HepG2 (cell line): Measurements from ENCODE around the gene SELENOM. TPM values are rescaled to one million over a fixed set of nuclear protein-coding genes. Genes with fewer than 3 reads are reported as not detected.

ENCODE experiments used
- ATAC-seq: fragments of 200-7000 bp; cut with Tn5 transposase; 3 replicates; pipeline ENCODE4 v1.9.1; 2020; ENCODE audit warnings: mild to moderate bottlenecking, moderate library complexity
- BruUV-seq: library from RNA; stranded (reverse); fragments of 400-500 nt; replicated peaks from 2 replicates; lab custom pipeline; 2021; lab: Mats Ljungman, UMichigan
- CTCF ChIA-PET: fragments of 300-600 bp; formaldehyde crosslinking; extraction: SDS; loops from one replicate; lab custom pipeline; 2021; ENCODE audit warnings: low total read pairs, inconsistent platforms, low intra/inter-chr PET ratio; lab: Yijun Ruan, JAX
- POLR2A ChIA-PET: fragments of 350-600 bp; sonication (Branson Sonifier 250); formaldehyde crosslinking; loops from one replicate; lab custom pipeline; 2020; ENCODE audit warnings: antibody characterized with exemption, inconsistent platforms; lab: Yijun Ruan, JAX
- DNase-seq: peaks from one replicate; pipeline ENCODE4 v3.0.0-alpha.2; 2015; ENCODE audit warnings: low spot score
- FAIRE-seq: peaks from 3 replicates; lab custom pipeline; 2011; peaks lifted over from hg19 to GRCh38; lab: Jason Lieb, UNC
- H2AFZ ChIP-seq: one replicate; pipeline ENCODE4 v1.6.1; 2011; ENCODE audit warnings: low read length, inconsistent platforms
- H3K27ac ChIP-seq: fragments of 300-600 bp; 3 replicates; pipeline ENCODE4 v1.8.0; 2011; ENCODE audit warnings: mixed run types, mild to moderate bottlenecking, mixed read lengths, low read length, inconsistent platforms; ENCODE audit not compliant: insufficient read depth; ENCODE audit errors: extremely low read length
- H3K27me3 ChIP-seq, 2 experiments: fragments of 200-600 bp in 1 of 2; 2 replicates in 1 of 2; 3 replicates in 1 of 2; pipeline versions ENCODE4 v1.6.0 to v1.8.0; 2011; ENCODE audit warnings: low read length in 2 of 2, mild to moderate bottlenecking in 2 of 2, moderate library complexity in 2 of 2, inconsistent platforms in 1 of 2; ENCODE audit not compliant: insufficient read depth in 2 of 2, control insufficient read depth in 1 of 2
- H3K36me3 ChIP-seq, 2 experiments: fragments of 200-600 bp in 1 of 2; replicated peaks in 1 of 2; 2 replicates in 1 of 2; 3 replicates in 1 of 2; pipeline versions ENCODE4 v1.5.1 to v1.8.0; 2011; ENCODE audit warnings: low read length in 2 of 2, inconsistent platforms in 1 of 2; ENCODE audit not compliant: insufficient read depth in 2 of 2, control insufficient read depth in 1 of 2
- H3K4me1 ChIP-seq: 2 replicates; pipeline ENCODE4 v1.5.1; 2012; ENCODE audit warnings: low read length, inconsistent platforms; ENCODE audit not compliant: insufficient read depth
- H3K4me2 ChIP-seq: 2 replicates; pipeline ENCODE4 v1.6.0; 2011; ENCODE audit warnings: low read depth, low read length, inconsistent platforms
- H3K4me3 ChIP-seq, 3 experiments: fragments of 200-600 bp in 1 of 3; sonication (generic), shearing (Covaris generic) in 1 of 3; replicated peaks in 1 of 3; 2 replicates each; pipeline ENCODE4 v1.5.1; 2011 to 2016; ENCODE audit warnings: low read length in 3 of 3, inconsistent platforms in 2 of 3, low read depth in 2 of 3, mild to moderate bottlenecking in 2 of 3, control low read depth in 1 of 3, mixed read lengths in 1 of 3; ENCODE audit not compliant: insufficient read depth in 1 of 3
- H3K79me2 ChIP-seq: one replicate; pipeline ENCODE4 v1.6.1; 2011; ENCODE audit warnings: low read length, inconsistent platforms; ENCODE audit not compliant: insufficient read depth
- H3K9ac ChIP-seq: 2 replicates; pipeline ENCODE4 v1.6.0; 2011; ENCODE audit warnings: mild to moderate bottlenecking, low read depth, low read length, inconsistent platforms; ENCODE audit not compliant: insufficient read depth
- H3K9me3 ChIP-seq: 2 replicates; pipeline ENCODE4 v1.5.1; 2012; ENCODE audit warnings: mild to moderate bottlenecking, low read length
- H4K20me1 ChIP-seq: 2 replicates; pipeline ENCODE4 v1.6.0; 2011; ENCODE audit warnings: inconsistent platforms, mild to moderate bottlenecking, low read length, moderate library complexity; ENCODE audit not compliant: insufficient read depth
- DR1 ChIP-seq: sonication (generic); formaldehyde crosslinking; IDR thresholded peaks from 2 replicates; pipeline ENCODE4 v1.8.0; 2021; ENCODE audit warnings: mild to moderate bottlenecking, missing genetic modification reagents, inconsistent platforms
- MATR3 ChIP-seq: sonication (generic); formaldehyde crosslinking; IDR thresholded peaks from 2 replicates; pipeline ENCODE4 v1.4.0; 2020; ENCODE audit warnings: missing genetic modification reagents
- MLX ChIP-seq: IDR thresholded peaks from 2 replicates; pipeline ENCODE4 v1.6.1; 2016
- MTA3 ChIP-seq: sonication (generic); formaldehyde crosslinking; IDR thresholded peaks from 2 replicates; pipeline ENCODE4 v1.4.0; 2020; ENCODE audit warnings: missing genetic modification reagents
- MYC ChIP-seq: sonication (generic); formaldehyde crosslinking; IDR thresholded peaks from 2 replicates; pipeline ENCODE4 v1.9.0; 2021; ENCODE audit warnings: missing genetic modification reagents, borderline replicate concordance
- PBX3 ChIP-seq: sonication (generic); formaldehyde crosslinking; IDR thresholded peaks from 2 replicates; pipeline ENCODE4 v1.8.1; 2023; ENCODE audit warnings: missing genetic modification reagents, inconsistent platforms, borderline replicate concordance
- PHF20 ChIP-seq: sonication (generic); formaldehyde crosslinking; IDR thresholded peaks from 2 replicates; pipeline ENCODE4 v1.5.0; 2020; ENCODE audit warnings: mild to moderate bottlenecking, missing genetic modification reagents
- SOX13 ChIP-seq, 3 experiments: fragments of 450-650 bp in 1 of 3; sonication (generic) in 1 of 3; formaldehyde crosslinking in 1 of 3; IDR thresholded peaks in 2 of 3; conservative IDR thresholded peaks in 1 of 3; 2 replicates each; pipeline versions ENCODE4 v1.5.0 to v1.6.1; 2016 to 2020; ENCODE audit warnings: antibody characterized with exemption in 1 of 3, mild to moderate bottlenecking in 1 of 3, missing compliant biosample characterization in 1 of 3, missing genetic modification reagents in 1 of 3, moderate library complexity in 1 of 3
- USF2 ChIP-seq, 2 experiments: sonication (generic) in 1 of 2; formaldehyde crosslinking in 1 of 2; IDR thresholded peaks; 2 replicates each; pipeline versions ENCODE4 v1.5.1 to v1.6.1; 2011 to 2020; ENCODE audit warnings: borderline replicate concordance in 1 of 2, low read depth in 1 of 2, low read length in 1 of 2, mild to moderate bottlenecking in 1 of 2, missing genetic modification reagents in 1 of 2, moderate library complexity in 1 of 2
- ZNF335 ChIP-seq: sonication (generic); formaldehyde crosslinking; IDR thresholded peaks from 2 replicates; pipeline ENCODE4 v1.4.0; 2020; ENCODE audit warnings: missing genetic modification reagents
- ZNF383 ChIP-seq: sonication (generic); formaldehyde crosslinking; IDR thresholded peaks from 2 replicates; pipeline ENCODE4 v1.4.0; 2020; ENCODE audit warnings: missing genetic modification reagents, mild to moderate bottlenecking, borderline replicate concordance
- ZNF501 ChIP-seq: sonication (generic); formaldehyde crosslinking; IDR thresholded peaks from 2 replicates; pipeline ENCODE4 v1.5.1; 2020; ENCODE audit warnings: mild to moderate bottlenecking, moderate library complexity, missing genetic modification reagents
- ZNF558 ChIP-seq: sonication (generic); formaldehyde crosslinking; IDR thresholded peaks from 2 replicates; pipeline ENCODE4 v1.9.0; 2022; ENCODE audit warnings: mild to moderate bottlenecking, missing genetic modification reagents, borderline replicate concordance
- ZNF816 ChIP-seq: sonication (generic); formaldehyde crosslinking; IDR thresholded peaks from 2 replicates; pipeline ENCODE4 v1.8.0; 2022; ENCODE audit warnings: missing genetic modification reagents, mild to moderate bottlenecking, borderline replicate concordance
- WGBS: methylation state at CpG from one replicate; pipeline ENCODE4 v1.1.6; 2017; ENCODE audit warnings: low lambda C conversion rate; 5-methylcytosine and 5-hydroxymethylcytosine counted together
- in situ Hi-C: cut with HindIII; loops from 2 replicates; pipeline ENCODE4 v1.10.0; 2017; ENCODE audit warnings: low pct_unique_long_range_greater_than_20kb; ENCODE audit not compliant: extremely low pct_ligation_motif_present
- intact Hi-C: fragments of 100-400 bp; cut with micrococcal nuclease; formaldehyde crosslinking; loops from one replicate; pipeline ENCODE4 v1.10.0; 2022; ENCODE audit not compliant: unreplicated experiment
- polyA plus RNA-seq, 8 experiments: library from polyadenylated mRNA; depleted of rRNA in 3 of 8; stranded (reverse) in 7 of 8; unstranded in 1 of 8; fragments of >200 nt; fragmentation: Illumina TruSeq in 4 of 8; extraction: Trizol in 4 of 8; gene quantifications; 2 replicates each; pipeline versions ENCODE4 v1.2.1 to v1.2.3, GENCODE V29; 2011 to 2016; ENCODE audit warnings: low read depth in 4 of 8, missing spikeins in 1 of 8, mixed read lengths in 1 of 8; ENCODE audit not compliant: insufficient read depth in 1 of 8
- total RNA-seq, 5 experiments: library from RNA; depleted of rRNA; stranded (reverse); fragments of >200 nt; fragmentation: Illumina TruSeq; extraction: Trizol; gene quantifications; 2 replicates each; pipeline ENCODE4 v1.2.3, GENCODE V29; 2016; ENCODE audit warnings: low read depth in 1 of 5

SELENOM gene
- total and polyA plus RNA-seq, 2 of the 13 experiments (the other 11 are each of a cell fraction or from before 2014, with no cell fraction given) = 4.1 to 4.3 TPM

GRCh38 chr22:31100762-31101525 lies 6.4 kb downstream of the SELENOM start:
- intact Hi-C loops (no loop called here), in situ Hi-C loops (loop anchor here (5.0 kb wide), 1 partner anchor 41 kb away; the partner anchor contains the start of gene PLA2G3)
- TF ChIP-seq USF2 (IDR thresholded peaks at IDR 0.05; ENCODE audit: low read depth, low read length) (no peak), USF2 (CRISPR knock-in tag; IDR thresholded peaks at IDR 0.05; ENCODE audit: borderline replicate concordance) (no peak), ZNF383 (no peak), PBX3 (CRISPR knock-in tag) (no peak), ZNF335 (no peak), SOX13 (IDR thresholded peaks at IDR 0.05) (no peak), SOX13 (CRISPR knock-in tag; conservative IDR thresholded peaks at IDR 0.05 in 1 of 2, IDR thresholded peaks at IDR 0.05 in 1 of 2) (no peak), PHF20 (CRISPR knock-in tag) (no peak), MYC (CRISPR knock-in tag) (no peak), DR1 (CRISPR knock-in tag) (no peak), ZNF816 (CRISPR knock-in tag) (no peak), ZNF558 (CRISPR knock-in tag) (no peak), MLX (CRISPR knock-in tag) (no peak), ZNF501 (CRISPR knock-in tag) (no peak), MTA3 (CRISPR knock-in tag) (no peak), MATR3 (no peak)
- Histone ChIP-seq H3K4me3 (no peak overlapping the region), H3K27ac (no peak overlapping the region), H4K20me1 (no peaks in the 10 kb centered on the region), H3K4me1 (peaks cover 19% of the 10 kb centered on the region), H2AFZ (no peak overlapping the region), H3K36me3 (peaks cover 13 to 32% of the 10 kb centered on the region in 2 experiments; a peak in 4 of 5 replicates), H3K9ac (no peak overlapping the region), H3K9me3 (no peaks in the 10 kb centered on the region), H3K27me3 (no peaks in the 10 kb centered on the region), H3K79me2 (no peaks in the 10 kb centered on the region), H3K4me2 (no peak overlapping the region)
- FAIRE-seq = no peak
- 98% methylated on average over 18 of the region's 18 CpGs for WGBS
- ChIA-PET CTCF (no interaction called here), POLR2A (no interaction called here)
- BruUV-seq = no TSS peak
- DNase-seq = no peak
- ATAC-seq = no peak
